ENCODE results near the gene FRRS1. TPM values are rescaled to one million over a fixed set of nuclear protein-coding genes. Genes with fewer than 3 reads are reported as not detected.

FRRS1 gene
- total and polyA plus RNA-seq, 2 donors (not counting 1 experiment from before 2014, with no cell fraction given) = 10.3 to 32.7 TPM

DNA sequence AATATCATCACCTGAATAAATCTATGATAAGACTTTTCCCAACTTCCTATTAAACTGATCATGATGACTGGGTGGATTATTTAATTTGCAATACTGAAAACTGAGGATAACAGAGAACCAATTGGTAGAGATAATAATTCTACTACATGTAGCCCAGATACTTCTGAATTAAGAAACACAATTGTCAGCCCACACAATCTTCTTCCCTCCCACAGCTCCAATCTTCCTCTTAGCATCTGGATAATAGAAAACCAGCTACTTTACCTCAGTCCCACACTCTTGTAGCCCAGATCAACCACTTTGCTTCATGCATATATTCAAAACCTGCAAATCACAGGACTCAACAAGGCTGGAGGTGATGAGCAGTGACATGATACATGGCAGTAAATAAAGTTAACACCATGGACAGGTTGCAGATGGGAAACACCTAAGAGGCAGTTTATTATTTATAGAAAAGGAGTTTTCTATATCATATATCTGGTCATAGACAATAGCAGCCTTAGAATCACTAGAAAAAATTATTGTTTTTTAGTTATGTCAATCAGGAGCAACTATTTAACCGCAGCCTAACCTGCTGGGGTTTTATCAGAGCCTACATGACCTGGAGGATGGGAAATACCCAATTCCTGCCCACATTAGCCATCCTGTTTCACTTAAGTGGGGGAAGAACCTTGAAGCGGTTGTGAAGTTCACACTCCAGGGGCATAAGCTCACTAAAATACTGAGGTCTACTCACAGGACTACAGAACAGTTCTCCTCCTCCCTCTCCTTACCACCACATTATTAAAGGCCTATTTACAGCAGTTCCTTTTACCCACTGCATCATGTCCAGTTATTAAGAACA is 16.7 kb downstream of the FRRS1 start:
- Histone ChIP-seq H3K79me2 (ENCODE audit: control insufficient read depth, insufficient read depth, low read length) (no peaks in the 10 kb centered on the region), H2AFZ (ENCODE audit: low read length) (no peak overlapping the region), H3K4me3 (replicated peaks in 1 of 4; ENCODE audit: control extremely low read depth in 1 of 4, insufficient read depth in 1 of 4, low read depth in 3 of 4, low read length in 4 of 4) (no peak overlapping the region), H3K4me1 (ENCODE audit: control insufficient read depth, extremely low read depth, insufficient read depth, low read length) (no peaks in the 10 kb centered on the region), H3K9ac (ENCODE audit: insufficient read depth, low read length) (no peak overlapping the region), H3K27me3 (ENCODE audit: control insufficient read depth, insufficient read depth, low read length) (no peaks in the 10 kb centered on the region), H3K4me2 (ENCODE audit: extremely low read depth, insufficient read depth, low read length) (no peak overlapping the region), H3K27ac (ENCODE audit: insufficient read depth, low read length) (no peak overlapping the region), H3K36me3 (ENCODE audit: control insufficient read depth, insufficient read depth, low read length) (no peaks in the 10 kb centered on the region), H3K9me3 (ENCODE audit: control insufficient read depth, insufficient read depth, low read depth, low read length) (no peaks in the 10 kb centered on the region), H4K20me1 (ENCODE audit: control insufficient read depth, extremely low read depth, insufficient read depth, low read length) (no peaks in the 10 kb centered on the region)
- no peak for DNase-seq (ENCODE audit: low read depth in 2 of 2)
- TF ChIP-seq EZH2 (IDR thresholded peaks at IDR 0.05; ENCODE audit: low read length, missing control alignments) = no peak
- TF ChIP-seq, protein P1, sequence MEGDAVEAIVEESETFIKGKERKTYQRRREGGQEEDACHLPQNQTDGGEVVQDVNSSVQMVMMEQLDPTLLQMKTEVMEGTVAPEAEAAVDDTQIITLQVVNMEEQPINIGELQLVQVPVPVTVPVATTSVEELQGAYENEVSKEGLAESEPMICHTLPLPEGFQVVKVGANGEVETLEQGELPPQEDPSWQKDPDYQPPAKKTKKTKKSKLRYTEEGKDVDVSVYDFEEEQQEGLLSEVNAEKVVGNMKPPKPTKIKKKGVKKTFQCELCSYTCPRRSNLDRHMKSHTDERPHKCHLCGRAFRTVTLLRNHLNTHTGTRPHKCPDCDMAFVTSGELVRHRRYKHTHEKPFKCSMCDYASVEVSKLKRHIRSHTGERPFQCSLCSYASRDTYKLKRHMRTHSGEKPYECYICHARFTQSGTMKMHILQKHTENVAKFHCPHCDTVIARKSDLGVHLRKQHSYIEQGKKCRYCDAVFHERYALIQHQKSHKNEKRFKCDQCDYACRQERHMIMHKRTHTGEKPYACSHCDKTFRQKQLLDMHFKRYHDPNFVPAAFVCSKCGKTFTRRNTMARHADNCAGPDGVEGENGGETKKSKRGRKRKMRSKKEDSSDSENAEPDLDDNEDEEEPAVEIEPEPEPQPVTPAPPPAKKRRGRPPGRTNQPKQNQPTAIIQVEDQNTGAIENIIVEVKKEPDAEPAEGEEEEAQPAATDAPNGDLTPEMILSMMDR (conservative IDR thresholded peaks at IDR 0.05 in 1 of 2, IDR thresholded peaks at IDR 0.05 in 1 of 2; ENCODE audit: low read depth in 1 of 2, low read length in 2 of 2) = no peak

DNA sequence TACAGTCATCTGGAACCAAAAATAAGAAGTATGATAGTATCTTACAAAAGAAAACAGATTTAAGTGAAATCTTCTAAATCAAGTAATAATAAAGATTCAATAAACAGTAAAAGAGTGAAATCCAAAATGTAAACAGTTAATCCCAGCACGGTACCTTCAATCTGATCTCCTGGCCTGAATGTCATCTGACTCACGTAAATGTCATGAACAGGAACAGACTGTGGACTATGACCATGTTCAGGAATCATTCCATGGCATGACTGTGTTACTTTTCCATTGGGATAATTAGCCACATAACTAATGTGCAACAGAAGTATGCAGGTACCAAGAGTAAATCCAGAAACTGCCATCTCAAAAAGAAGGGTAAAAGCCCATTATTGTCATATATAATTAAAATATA is 18.0 kb downstream of the FRRS1 start:
- Histone ChIP-seq H3K36me3 (ENCODE audit: control insufficient read depth, insufficient read depth, low read length) (no peaks in the 10 kb centered on the region), H3K27ac (ENCODE audit: insufficient read depth, low read length) (no peak overlapping the region), H3K4me2 (ENCODE audit: extremely low read depth, insufficient read depth, low read length) (no peak overlapping the region), H3K9ac (ENCODE audit: insufficient read depth, low read length) (no peak overlapping the region), H4K20me1 (ENCODE audit: control insufficient read depth, extremely low read depth, insufficient read depth, low read length) (no peaks in the 10 kb centered on the region), H3K4me3 (replicated peaks in 1 of 4; ENCODE audit: control extremely low read depth in 1 of 4, insufficient read depth in 1 of 4, low read depth in 3 of 4, low read length in 4 of 4) (no peak overlapping the region), H3K9me3 (ENCODE audit: control insufficient read depth, insufficient read depth, low read depth, low read length) (no peaks in the 10 kb centered on the region), H3K27me3 (ENCODE audit: control insufficient read depth, insufficient read depth, low read length) (no peaks in the 10 kb centered on the region), H2AFZ (ENCODE audit: low read length) (no peak overlapping the region), H3K4me1 (ENCODE audit: control insufficient read depth, extremely low read depth, insufficient read depth, low read length) (no peaks in the 10 kb centered on the region), H3K79me2 (ENCODE audit: control insufficient read depth, insufficient read depth, low read length) (no peaks in the 10 kb centered on the region)
- TF ChIP-seq EZH2 (IDR thresholded peaks at IDR 0.05; ENCODE audit: low read length, missing control alignments) = no peak
- TF ChIP-seq, protein P1 (conservative IDR thresholded peaks at IDR 0.05 in 1 of 2, IDR thresholded peaks at IDR 0.05 in 1 of 2; ENCODE audit: low read depth in 1 of 2, low read length in 2 of 2) = no peak
- peak in 1 of 2 donors; percentile 37 for DNase-seq (ENCODE audit: low read depth in 2 of 2)

DNA sequence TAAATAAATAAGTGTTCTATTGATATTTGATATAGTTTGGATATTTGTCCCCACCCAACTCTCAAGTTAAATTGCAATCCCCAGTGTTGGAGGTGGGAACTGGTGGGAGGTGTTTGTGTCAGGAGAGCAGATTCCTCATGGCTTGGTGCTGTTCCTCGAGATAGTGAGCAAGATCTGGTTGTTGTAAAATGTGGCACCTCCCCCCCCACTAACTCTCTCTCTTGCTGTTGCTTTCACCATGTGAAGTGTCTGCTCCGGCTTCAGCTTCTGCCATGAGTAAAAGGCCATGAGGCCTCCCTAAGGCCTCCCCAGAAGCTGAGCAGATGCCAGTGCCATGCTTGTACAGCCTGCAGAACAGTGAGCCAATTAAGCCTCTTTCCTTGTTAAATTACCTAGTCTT is 20.8 kb downstream of the FRRS1 start:
- Histone ChIP-seq H3K9me3 (ENCODE audit: control insufficient read depth, insufficient read depth, low read depth, low read length) (no peaks in the 10 kb centered on the region), H3K4me3 (replicated peaks in 1 of 4; ENCODE audit: control extremely low read depth in 1 of 4, insufficient read depth in 1 of 4, low read depth in 3 of 4, low read length in 4 of 4) (no peak overlapping the region), H3K4me2 (ENCODE audit: extremely low read depth, insufficient read depth, low read length) (no peak overlapping the region), H3K9ac (ENCODE audit: insufficient read depth, low read length) (no peak overlapping the region), H2AFZ (ENCODE audit: low read length) (no peak overlapping the region), H3K27me3 (ENCODE audit: control insufficient read depth, insufficient read depth, low read length) (no peaks in the 10 kb centered on the region), H3K36me3 (ENCODE audit: control insufficient read depth, insufficient read depth, low read length) (no peaks in the 10 kb centered on the region), H3K79me2 (ENCODE audit: control insufficient read depth, insufficient read depth, low read length) (no peaks in the 10 kb centered on the region), H4K20me1 (ENCODE audit: control insufficient read depth, extremely low read depth, insufficient read depth, low read length) (no peaks in the 10 kb centered on the region), H3K4me1 (ENCODE audit: control insufficient read depth, extremely low read depth, insufficient read depth, low read length) (no peaks in the 10 kb centered on the region), H3K27ac (ENCODE audit: insufficient read depth, low read length) (no peak overlapping the region)
- TF ChIP-seq, protein P1 (conservative IDR thresholded peaks at IDR 0.05 in 1 of 2, IDR thresholded peaks at IDR 0.05 in 1 of 2; ENCODE audit: low read depth in 1 of 2, low read length in 2 of 2) = no peak
- TF ChIP-seq EZH2 (IDR thresholded peaks at IDR 0.05; ENCODE audit: low read length, missing control alignments) = no peak
- no peak for DNase-seq (ENCODE audit: low read depth in 2 of 2)

Data from fibroblast of lung (primary cell).